ENCODE results near the gene CNGB1. TPM values are rescaled to one million over a fixed set of nuclear protein-coding genes. Genes with fewer than 3 reads are reported as not detected.

Gene CNGB1
- total and polyA plus RNA-seq, 2 experiments from 2014 or later: not detected

GRCh38 chr16:57959804-57960203 lies 11.1 kb downstream of the CNGB1 start:
- Histone ChIP-seq H3K4me1 (ENCODE audit: insufficient read depth) (no peaks in the 10 kb centered on the region), H3K27me3 (no peaks in the 10 kb centered on the region), H3K79me2 (no peaks in the 10 kb centered on the region), H3K4me2 (no peak overlapping the region), H3K4me3 (no peak overlapping the region), H3K9me2 (replicated peaks; ENCODE audit: insufficient read depth) (no peaks in the 10 kb centered on the region), H2AFZ (no peak overlapping the region), H3K36me3 (replicated peaks; ENCODE audit: insufficient read depth, low read depth) (no peaks in the 10 kb centered on the region), H3K27ac (no peak overlapping the region), H4K20me1 (ENCODE audit: insufficient read depth, poor library complexity, severe bottlenecking) (no peaks in the 10 kb centered on the region), H3K9me3 (ENCODE audit: low read depth) (no peaks in the 10 kb centered on the region)
- no peak for DNase-seq (ENCODE audit: low spot score)
- TF ChIP-seq EZH2phosphoT487 (IDR thresholded peaks at IDR 0.05; ENCODE audit: low read depth, severe bottlenecking, unreplicated experiment) (no peak), EZH2 (IDR thresholded peaks at IDR 0.05; ENCODE audit: borderline replicate concordance) (no peak)
- WGBS (ENCODE audit: low lambda C conversion rate, missing lambda C conversion rate): 90% methylated on average over 11 of the region's 11 CpGs

- H3K27me3 ChIP-seq: no peaks in the 10 kb centered on the region
- H3K4me3 ChIP-seq: no peak overlapping the region
- H3K79me2 ChIP-seq: no peaks in the 10 kb centered on the region
- H3K9me3 ChIP-seq (ENCODE audit: low read depth): no peaks in the 10 kb centered on the region
- H3K4me2 ChIP-seq: no peak overlapping the region
- no peaks in the 10 kb centered on the region for H3K4me1 ChIP-seq (ENCODE audit: insufficient read depth)
- TF ChIP-seq EZH2phosphoT487 (IDR thresholded peaks at IDR 0.05; ENCODE audit: low read depth, severe bottlenecking, unreplicated experiment) (no peak), EZH2 (IDR thresholded peaks at IDR 0.05; ENCODE audit: borderline replicate concordance) (no peak), CTCF (IDR thresholded peaks at IDR 0.05; ENCODE audit: poor library complexity) (no peak)
- H3K36me3 ChIP-seq (replicated peaks; ENCODE audit: insufficient read depth, low read depth): no peaks in the 10 kb centered on the region
- no peak overlapping the region for H2AFZ ChIP-seq
- H3K27ac ChIP-seq: no peak overlapping the region
- no peaks in the 10 kb centered on the region for H3K9me2 ChIP-seq (replicated peaks; ENCODE audit: insufficient read depth)
- no peaks in the 10 kb centered on the region for H4K20me1 ChIP-seq (ENCODE audit: insufficient read depth, poor library complexity, severe bottlenecking)
- DNase-seq (ENCODE audit: low spot score): no peak
- 81% methylated on average over 8 of the region's 8 CpGs for WGBS (ENCODE audit: low lambda C conversion rate, missing lambda C conversion rate)
Observed at GRCh38 chr16:57959121-57959520, 11.8 kb downstream of the CNGB1 start.

GRCh38 chr16:57958544-57958943 lies 12.4 kb downstream of the CNGB1 start:
- Histone ChIP-seq H3K4me3 (no peak overlapping the region), H2AFZ (no peak overlapping the region), H3K9me2 (replicated peaks; ENCODE audit: insufficient read depth) (no peaks in the 10 kb centered on the region), H3K27me3 (no peaks in the 10 kb centered on the region), H3K27ac (no peak overlapping the region), H3K9me3 (ENCODE audit: low read depth) (no peaks in the 10 kb centered on the region), H3K4me1 (ENCODE audit: insufficient read depth) (no peaks in the 10 kb centered on the region), H4K20me1 (ENCODE audit: insufficient read depth, poor library complexity, severe bottlenecking) (no peaks in the 10 kb centered on the region), H3K36me3 (replicated peaks; ENCODE audit: insufficient read depth, low read depth) (no peaks in the 10 kb centered on the region), H3K79me2 (no peaks in the 10 kb centered on the region), H3K4me2 (no peak overlapping the region)
- DNase-seq (ENCODE audit: low spot score): no peak
- 47% methylated on average over 2 of the region's 6 CpGs for WGBS (ENCODE audit: low lambda C conversion rate, missing lambda C conversion rate)
- TF ChIP-seq CTCF (IDR thresholded peaks at IDR 0.05; ENCODE audit: poor library complexity) (no peak), EZH2phosphoT487 (IDR thresholded peaks at IDR 0.05; ENCODE audit: low read depth, severe bottlenecking, unreplicated experiment) (no peak), EZH2 (IDR thresholded peaks at IDR 0.05; ENCODE audit: borderline replicate concordance) (no peak)

GRCh38 chr16:57957673-57958392 lies 13.1 kb downstream of the CNGB1 start:
- H3K4me2 ChIP-seq: no peak overlapping the region
- TF ChIP-seq EZH2phosphoT487 (IDR thresholded peaks at IDR 0.05; ENCODE audit: low read depth, severe bottlenecking, unreplicated experiment) (no peak), CTCF (IDR thresholded peaks at IDR 0.05; ENCODE audit: poor library complexity) (no peak), EZH2 (IDR thresholded peaks at IDR 0.05; ENCODE audit: borderline replicate concordance) (no peak)
- H2AFZ ChIP-seq: no peak overlapping the region
- no peaks in the 10 kb centered on the region for H4K20me1 ChIP-seq (ENCODE audit: insufficient read depth, poor library complexity, severe bottlenecking)
- 75% methylated on average over 8 of the region's 8 CpGs for WGBS (ENCODE audit: low lambda C conversion rate, missing lambda C conversion rate)
- H3K27me3 ChIP-seq: no peaks in the 10 kb centered on the region
- H3K79me2 ChIP-seq: no peaks in the 10 kb centered on the region
- no peaks in the 10 kb centered on the region for H3K36me3 ChIP-seq (replicated peaks; ENCODE audit: insufficient read depth, low read depth)
- no peaks in the 10 kb centered on the region for H3K9me3 ChIP-seq (ENCODE audit: low read depth)
- no peak overlapping the region for H3K4me3 ChIP-seq
- no peaks in the 10 kb centered on the region for H3K4me1 ChIP-seq (ENCODE audit: insufficient read depth)
- no peak for DNase-seq (ENCODE audit: low spot score)
- no peaks in the 10 kb centered on the region for H3K9me2 ChIP-seq (replicated peaks; ENCODE audit: insufficient read depth)
- H3K27ac ChIP-seq: no peak overlapping the region
